ENCODE measurements around the gene NPW.

NPW gene

GRCh38 chr16:1980030-1980769 lies 39.4 kb upstream of the NPW start:
- Histone ChIP-seq H3K4me3 (ENCODE audit: low read length) (no peak overlapping the region), H2AFZ (ENCODE audit: low read depth, low read length) (no peak overlapping the region), H3K79me2 (ENCODE audit: low read length) (peaks cover 5% of the 10 kb centered on the region), H3K9me3 (ENCODE audit: insufficient read depth, low read length) (no peaks in the 10 kb centered on the region), H3K4me1 (ENCODE audit: low read length) (peaks cover 3% of the 10 kb centered on the region), H3K4me2 (ENCODE audit: low read length) (no peak overlapping the region), H3K9ac (ENCODE audit: low read length) (no peak overlapping the region), H4K20me1 (ENCODE audit: insufficient read depth, low read length) (no peaks in the 10 kb centered on the region), H3K36me3 (replicated peaks; ENCODE audit: low read depth, low read length) (peaks cover 15% of the 10 kb centered on the region), H3K27me3 (ENCODE audit: low read depth, low read length) (no peaks in the 10 kb centered on the region), H3K27ac (ENCODE audit: low read length) (no peak overlapping the region)
- TF ChIP-seq EZH2phosphoT487 (IDR thresholded peaks at IDR 0.05; ENCODE audit: low read depth) (no peak), CTCF (IDR thresholded peaks at IDR 0.05; ENCODE audit: low read depth, low read length) (no peak)

- Histone ChIP-seq H3K4me2 (ENCODE audit: low read length) (no peak overlapping the region), H3K79me2 (ENCODE audit: low read length) (peaks cover 11% of the 10 kb centered on the region), H3K27me3 (ENCODE audit: low read depth, low read length) (no peaks in the 10 kb centered on the region), H3K9me3 (ENCODE audit: insufficient read depth, low read length) (no peaks in the 10 kb centered on the region), H3K9ac (ENCODE audit: low read length) (no peak overlapping the region), H3K36me3 (replicated peaks; ENCODE audit: low read depth, low read length) (peaks cover 17% of the 10 kb centered on the region), H3K4me1 (ENCODE audit: low read length) (peaks cover 9% of the 10 kb centered on the region), H3K4me3 (ENCODE audit: low read length) (no peak overlapping the region), H4K20me1 (ENCODE audit: insufficient read depth, low read length) (no peaks in the 10 kb centered on the region), H3K27ac (ENCODE audit: low read length) (no peak overlapping the region), H2AFZ (ENCODE audit: low read depth, low read length) (no peak overlapping the region)
- TF ChIP-seq CTCF (IDR thresholded peaks at IDR 0.05; ENCODE audit: low read depth, low read length) = no peak
- no peak for TF ChIP-seq EZH2phosphoT487 (IDR thresholded peaks at IDR 0.05; ENCODE audit: low read depth)
Observed at GRCh38 chr16:1980770-1981087, 38.9 kb upstream of the NPW start.

- Histone ChIP-seq H3K4me2 (ENCODE audit: low read length) (no peak within 1 kb of the TSS), H3K4me1 (ENCODE audit: low read length) (peaks cover 10% of the 10 kb centered on the region), H3K4me3 (ENCODE audit: low read length) (no peak within 1 kb of the TSS), H3K9ac (ENCODE audit: low read length) (no peak within 1 kb of the TSS), H3K9me3 (ENCODE audit: insufficient read depth, low read length) (no peaks in the 10 kb centered on the region), H3K79me2 (ENCODE audit: low read length) (peaks cover 12% of the 10 kb centered on the region), H2AFZ (ENCODE audit: low read depth, low read length) (no peak within 1 kb of the TSS), H3K27me3 (ENCODE audit: low read depth, low read length) (no peaks in the 10 kb centered on the region), H3K27ac (ENCODE audit: low read length) (no peak within 1 kb of the TSS), H3K36me3 (replicated peaks; ENCODE audit: low read depth, low read length) (peaks cover 17% of the 10 kb centered on the region), H4K20me1 (ENCODE audit: insufficient read depth, low read length) (no peaks in the 10 kb centered on the region)
- no peak for TF ChIP-seq CTCF (IDR thresholded peaks at IDR 0.05; ENCODE audit: low read depth, low read length)
Observed at GRCh38 chr16:1981398-1981836, 38.2 kb upstream of the NPW start, which contains the start of gene NOXO1. Gene NOXO1, minus strand, starts transcription at chr16:1981469. Its CDS starts 290 bp downstream, at chr16:1981179.

- no peak overlapping the region for H3K4me2 ChIP-seq (ENCODE audit: low read length)
- peaks cover 10% of the 10 kb centered on the region for H3K4me1 ChIP-seq (ENCODE audit: low read length)
- H3K9ac ChIP-seq (ENCODE audit: low read length) = no peak overlapping the region
- TF ChIP-seq CTCF (IDR thresholded peaks at IDR 0.05; ENCODE audit: low read depth, low read length) (no peak), EZH2phosphoT487 (IDR thresholded peaks at IDR 0.05; ENCODE audit: low read depth) (no peak)
- H3K4me3 ChIP-seq (ENCODE audit: low read length) = no peak overlapping the region
- no peak overlapping the region for H2AFZ ChIP-seq (ENCODE audit: low read depth, low read length)
- H3K27ac ChIP-seq (ENCODE audit: low read length) = no peak overlapping the region
- no peaks in the 10 kb centered on the region for H3K27me3 ChIP-seq (ENCODE audit: low read depth, low read length)
- peaks cover 12% of the 10 kb centered on the region for H3K79me2 ChIP-seq (ENCODE audit: low read length)
- H4K20me1 ChIP-seq (ENCODE audit: insufficient read depth, low read length) = no peaks in the 10 kb centered on the region
- peaks cover 19% of the 10 kb centered on the region for H3K36me3 ChIP-seq (replicated peaks; ENCODE audit: low read depth, low read length)
- H3K9me3 ChIP-seq (ENCODE audit: insufficient read depth, low read length) = no peaks in the 10 kb centered on the region
Observed at GRCh38 chr16:1982013-1982433, 37.6 kb upstream of the NPW start.
